ENCODE measurements around the gene GRM8.

- TF ChIP-seq POLR2A (IDR thresholded peaks at IDR 0.05; ENCODE audit: low read depth, low read length) (no peak), TAF1 (IDR thresholded peaks at IDR 0.05; ENCODE audit: borderline replicate concordance, low read depth, low read length) (no peak), POLR2AphosphoS5 (IDR thresholded peaks at IDR 0.05; ENCODE audit: low read depth, low read length) (no peak)
Observed at GRCh38 chr7:126842451-126842850, 410.3 kb downstream of the GRM8 start.

All from GM12892 (cell line).